C4-2B (cell line): ENCODE measurements around the gene PTRH1.

ENCODE experiments used
- ZFX ChIP-seq: fragments of 450-650 bp; IDR thresholded peaks from 2 replicates; pipeline ENCODE4 v1.6.1; 2017
- TF ChIP-seq, protein P1 (sequence below): fragments of 450-650 bp; conservative IDR thresholded peaks from 2 replicates; pipeline ENCODE4 v1.5.1; 2017; ENCODE audit warnings: mild to moderate bottlenecking

DNA sequence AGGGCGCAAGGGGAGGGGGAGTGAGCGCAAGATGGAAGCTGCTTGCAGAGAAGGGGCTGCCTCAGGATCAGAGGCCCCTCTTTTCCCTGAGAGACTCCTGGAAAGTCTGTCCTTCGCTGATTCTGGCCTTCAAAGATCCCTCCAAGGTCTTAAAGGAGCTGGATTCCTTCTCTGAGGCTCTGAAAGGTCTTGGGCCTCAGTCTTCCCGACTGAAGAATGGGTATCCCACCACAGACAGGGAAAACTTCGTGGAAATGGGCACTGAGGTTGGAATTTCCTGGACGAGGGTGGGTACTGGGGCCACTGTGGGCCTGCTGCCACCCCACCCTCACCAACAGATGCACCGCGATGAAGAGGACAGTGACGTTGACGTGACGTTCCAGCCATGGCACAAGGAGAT, 3.1 kb downstream of the PTRH1 start:
- TF ChIP-seq, protein P1, sequence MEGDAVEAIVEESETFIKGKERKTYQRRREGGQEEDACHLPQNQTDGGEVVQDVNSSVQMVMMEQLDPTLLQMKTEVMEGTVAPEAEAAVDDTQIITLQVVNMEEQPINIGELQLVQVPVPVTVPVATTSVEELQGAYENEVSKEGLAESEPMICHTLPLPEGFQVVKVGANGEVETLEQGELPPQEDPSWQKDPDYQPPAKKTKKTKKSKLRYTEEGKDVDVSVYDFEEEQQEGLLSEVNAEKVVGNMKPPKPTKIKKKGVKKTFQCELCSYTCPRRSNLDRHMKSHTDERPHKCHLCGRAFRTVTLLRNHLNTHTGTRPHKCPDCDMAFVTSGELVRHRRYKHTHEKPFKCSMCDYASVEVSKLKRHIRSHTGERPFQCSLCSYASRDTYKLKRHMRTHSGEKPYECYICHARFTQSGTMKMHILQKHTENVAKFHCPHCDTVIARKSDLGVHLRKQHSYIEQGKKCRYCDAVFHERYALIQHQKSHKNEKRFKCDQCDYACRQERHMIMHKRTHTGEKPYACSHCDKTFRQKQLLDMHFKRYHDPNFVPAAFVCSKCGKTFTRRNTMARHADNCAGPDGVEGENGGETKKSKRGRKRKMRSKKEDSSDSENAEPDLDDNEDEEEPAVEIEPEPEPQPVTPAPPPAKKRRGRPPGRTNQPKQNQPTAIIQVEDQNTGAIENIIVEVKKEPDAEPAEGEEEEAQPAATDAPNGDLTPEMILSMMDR = no peak
- TF ChIP-seq ZFX = no peak
